GM18861 (cell line): ENCODE results near the gene KRTAP12-3.
"Not testable (repeated sequence)": the region's sequence is repeated elsewhere in the genome, so short reads cannot be mapped to it uniquely, and the experiment has no call there.

Experiments used
- ATAC-seq: cut with Tn5 transposase; IDR thresholded peaks from one replicate; pipeline ENCODE4 v1.9.1; 2021; ENCODE audit not compliant: unreplicated experiment

Gene KRTAP12-3

GRCh38 chr21:44682580-44683151, 24.9 kb downstream of the KRTAP12-3 start:
- no peak for ATAC-seq

- no peak for ATAC-seq
These were observed 26.3 kb downstream of the KRTAP12-3 start for GRCh38 chr21:44684077-44684476.

- no peak for ATAC-seq
These were observed 26.8 kb downstream of the KRTAP12-3 start for GRCh38 chr21:44684483-44684882.

- not testable (repeated sequence) for ATAC-seq
These were observed 27.3 kb downstream of the KRTAP12-3 start for GRCh38 chr21:44685050-44685449.

- no peak for ATAC-seq
These were observed 28.5 kb downstream of the KRTAP12-3 start for GRCh38 chr21:44686000-44686781.

GRCh38 chr21:44686843-44687561, 29.3 kb downstream of the KRTAP12-3 start:
- no peak for ATAC-seq

GRCh38 chr21:44687671-44688070, 29.9 kb downstream of the KRTAP12-3 start:
- ATAC-seq = no peak

GRCh38 chr21:44689740-44690139, 32.0 kb downstream of the KRTAP12-3 start:
- not testable (repeated sequence) for ATAC-seq

GRCh38 chr21:44691686-44692085, 34.0 kb downstream of the KRTAP12-3 start:
- ATAC-seq = no peak

GRCh38 chr21:44692798-44693512, 35.2 kb downstream of the KRTAP12-3 start:
- no peak for ATAC-seq

GRCh38 chr21:44694776-44695175, 37.0 kb downstream of the KRTAP12-3 start:
- no peak for ATAC-seq

- ATAC-seq = no peak
These were observed 37.5 kb downstream of the KRTAP12-3 start for GRCh38 chr21:44695184-44695583.

GRCh38 chr21:44695641-44696040, 37.9 kb downstream of the KRTAP12-3 start:
- no peak for ATAC-seq

GRCh38 chr21:44696572-44696971, 38.8 kb downstream of the KRTAP12-3 start:
- no peak for ATAC-seq

- ATAC-seq = not testable (repeated sequence)
These were observed 39.6 kb downstream of the KRTAP12-3 start, which contains the start of gene KRTAP10-12 for GRCh38 chr21:44697172-44697810. Gene KRTAP10-12 (plus strand): TSS chr21:44697172. CDS start chr21:44697202, 30 bp downstream.

- ATAC-seq = no peak
These were observed 40.3 kb downstream of the KRTAP12-3 start for GRCh38 chr21:44697811-44698734.

- ATAC-seq = no peak
These were observed 41.8 kb downstream of the KRTAP12-3 start for GRCh38 chr21:44699502-44700001.

GRCh38 chr21:44700101-44701022, 42.6 kb downstream of the KRTAP12-3 start:
- ATAC-seq = no peak
